NT2/D1 (cell line): ENCODE results near the gene SLC22A12.
"Not testable (repeated sequence)": the region's sequence is repeated elsewhere in the genome, so short reads cannot be mapped to it uniquely, and the experiment has no call there.

Source experiments
- YY1 ChIP-seq: IDR thresholded peaks from 2 replicates; pipeline ENCODE4 v1.6.1; 2011; ENCODE audit not compliant: insufficient read length, insufficient read depth
- ZNF274 ChIP-seq: IDR thresholded peaks from 2 replicates; pipeline ENCODE4 v1.6.1; 2011; ENCODE audit warnings: mild to moderate bottlenecking, low read depth, low read length

DNA sequence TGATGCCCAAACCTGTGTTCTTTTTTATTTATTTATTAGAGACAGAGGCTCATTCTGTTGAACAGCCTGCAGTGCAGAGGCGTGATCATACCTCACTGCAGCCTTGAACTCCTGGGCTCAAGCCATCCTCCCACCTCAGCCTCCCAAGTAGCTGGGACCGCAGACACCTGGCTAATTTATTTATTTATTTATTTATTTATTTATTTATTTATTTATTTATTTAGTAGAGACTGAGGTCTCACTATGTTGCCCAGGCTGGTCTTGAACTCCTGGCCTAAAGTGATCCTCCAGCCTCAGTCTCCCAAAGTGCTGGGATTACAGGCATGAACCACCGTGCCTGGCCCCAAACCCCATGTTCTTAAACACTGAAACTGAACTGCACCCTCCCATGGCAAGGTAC lies 29.6 kb upstream of the SLC22A12 start:
- TF ChIP-seq ZNF274, YY1: not testable (repeated sequence)
